GM12872 (cell line): ENCODE data around the gene ST6GALNAC3.
A peak's percentile ranks its signal among the peaks of the same experiment; 100 is the strongest.

Source experiments
- TF ChIP-seq, protein P1 (sequence below): IDR thresholded peaks from 3 replicates; pipeline ENCODE4 v1.5.1; 2011; ENCODE audit warnings: low read depth, mild to moderate bottlenecking, low read length, moderate library complexity; ENCODE audit not compliant: insufficient read depth

Gene ST6GALNAC3

GRCh38 chr1:76330991-76331603 is 256.6 kb downstream of the ST6GALNAC3 start:
- TF ChIP-seq, protein P1, sequence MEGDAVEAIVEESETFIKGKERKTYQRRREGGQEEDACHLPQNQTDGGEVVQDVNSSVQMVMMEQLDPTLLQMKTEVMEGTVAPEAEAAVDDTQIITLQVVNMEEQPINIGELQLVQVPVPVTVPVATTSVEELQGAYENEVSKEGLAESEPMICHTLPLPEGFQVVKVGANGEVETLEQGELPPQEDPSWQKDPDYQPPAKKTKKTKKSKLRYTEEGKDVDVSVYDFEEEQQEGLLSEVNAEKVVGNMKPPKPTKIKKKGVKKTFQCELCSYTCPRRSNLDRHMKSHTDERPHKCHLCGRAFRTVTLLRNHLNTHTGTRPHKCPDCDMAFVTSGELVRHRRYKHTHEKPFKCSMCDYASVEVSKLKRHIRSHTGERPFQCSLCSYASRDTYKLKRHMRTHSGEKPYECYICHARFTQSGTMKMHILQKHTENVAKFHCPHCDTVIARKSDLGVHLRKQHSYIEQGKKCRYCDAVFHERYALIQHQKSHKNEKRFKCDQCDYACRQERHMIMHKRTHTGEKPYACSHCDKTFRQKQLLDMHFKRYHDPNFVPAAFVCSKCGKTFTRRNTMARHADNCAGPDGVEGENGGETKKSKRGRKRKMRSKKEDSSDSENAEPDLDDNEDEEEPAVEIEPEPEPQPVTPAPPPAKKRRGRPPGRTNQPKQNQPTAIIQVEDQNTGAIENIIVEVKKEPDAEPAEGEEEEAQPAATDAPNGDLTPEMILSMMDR = peak; percentile 85

DNA sequence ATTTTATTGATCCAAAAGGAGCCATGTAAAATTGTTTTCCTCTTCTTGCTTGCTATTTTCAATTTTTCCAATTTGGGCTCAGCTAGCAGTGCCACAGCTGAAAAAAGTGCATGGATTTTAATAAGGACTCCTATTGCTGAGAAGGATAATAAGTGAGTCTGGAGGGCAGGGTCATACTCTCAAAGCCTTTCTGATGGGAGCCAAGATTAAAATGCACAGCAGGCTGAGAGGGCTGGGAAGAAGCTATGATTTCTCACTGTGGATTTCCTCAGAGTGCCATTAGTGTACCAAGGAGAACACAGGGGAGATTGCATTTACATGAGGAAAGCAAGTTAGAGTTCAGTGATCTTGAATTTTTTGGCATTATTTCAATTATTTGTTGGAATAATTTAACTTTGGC is 261.3 kb downstream of the ST6GALNAC3 start:
- TF ChIP-seq, protein P1 = no peak

DNA sequence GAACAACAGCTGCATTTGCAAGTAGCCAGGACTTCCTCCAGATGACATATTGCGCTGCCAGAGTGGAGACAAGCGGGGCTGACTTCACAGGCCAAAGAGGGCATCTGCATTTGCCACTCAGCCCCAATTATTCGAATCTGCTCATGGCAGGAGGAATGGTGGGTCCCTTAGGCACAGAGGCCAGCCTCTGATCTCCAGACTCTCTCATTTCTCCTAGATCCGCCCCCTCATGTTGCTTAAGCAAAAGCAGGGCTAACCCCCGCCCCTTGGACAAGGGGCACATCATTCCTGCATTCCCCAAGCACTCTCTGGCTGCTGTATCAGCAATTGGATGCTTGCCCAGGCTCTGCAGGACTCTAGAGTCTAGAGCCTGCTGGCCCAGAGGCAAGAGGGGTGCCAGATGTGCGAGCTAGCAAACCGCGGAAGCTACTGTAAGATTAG is 262.4 kb downstream of the ST6GALNAC3 start:
- TF ChIP-seq, protein P1 = no peak

DNA sequence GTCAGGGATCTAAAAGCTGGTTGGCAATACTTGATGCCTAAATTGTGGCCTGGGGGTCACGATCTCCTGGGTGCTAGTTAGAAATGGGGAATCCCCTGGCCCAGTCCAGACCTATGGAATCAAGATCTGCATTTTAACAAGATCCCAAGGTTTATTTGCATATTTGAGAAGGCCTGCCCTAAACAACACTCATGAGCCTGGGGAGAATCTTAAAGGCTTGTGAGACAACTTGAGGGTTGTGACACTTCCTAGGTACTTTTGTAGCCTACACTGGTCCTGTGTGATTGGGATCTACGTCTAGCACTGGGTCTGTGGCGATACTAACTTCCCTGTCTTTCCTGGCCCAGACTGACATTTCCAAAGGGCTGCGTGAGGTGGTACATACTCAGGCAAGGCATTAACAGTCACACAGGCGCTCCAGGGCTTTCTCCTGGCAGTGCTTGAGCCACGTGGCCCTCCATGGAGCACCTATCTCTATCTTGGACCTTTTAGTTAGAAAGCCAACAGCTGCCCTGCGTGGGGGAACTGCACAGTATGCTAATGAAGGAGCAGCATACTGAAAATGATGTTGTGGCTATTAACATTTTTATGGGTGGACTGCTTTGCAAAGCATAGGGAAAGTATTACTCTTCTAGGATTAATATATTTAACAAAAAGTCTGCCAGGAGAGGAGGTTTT is 263.1 kb downstream of the ST6GALNAC3 start:
- TF ChIP-seq, protein P1 = no peak

DNA sequence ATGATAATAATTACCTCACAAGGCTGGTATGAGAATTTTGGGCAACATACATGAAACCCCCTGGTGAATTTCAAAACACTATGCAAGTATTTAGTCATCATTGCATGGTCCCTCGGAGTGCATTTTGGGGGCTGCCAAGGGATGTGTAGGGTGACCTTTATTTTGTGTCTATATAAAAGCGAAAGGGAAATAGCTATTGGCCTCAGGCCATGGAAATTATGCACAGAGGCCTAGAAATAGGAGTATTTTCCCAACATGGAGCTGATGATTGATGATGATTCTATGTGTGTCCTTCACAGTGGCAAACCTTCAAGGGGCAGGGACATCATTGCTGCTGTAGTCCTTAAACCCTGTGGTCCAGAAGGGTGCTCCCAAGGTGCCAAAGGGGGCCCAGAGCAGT is 265.5 kb downstream of the ST6GALNAC3 start:
- TF ChIP-seq, protein P1 = no peak

- TF ChIP-seq, protein P1 = no peak
Measured at GRCh38 chr1:76343356-76343755, 268.8 kb downstream of the ST6GALNAC3 start.

DNA sequence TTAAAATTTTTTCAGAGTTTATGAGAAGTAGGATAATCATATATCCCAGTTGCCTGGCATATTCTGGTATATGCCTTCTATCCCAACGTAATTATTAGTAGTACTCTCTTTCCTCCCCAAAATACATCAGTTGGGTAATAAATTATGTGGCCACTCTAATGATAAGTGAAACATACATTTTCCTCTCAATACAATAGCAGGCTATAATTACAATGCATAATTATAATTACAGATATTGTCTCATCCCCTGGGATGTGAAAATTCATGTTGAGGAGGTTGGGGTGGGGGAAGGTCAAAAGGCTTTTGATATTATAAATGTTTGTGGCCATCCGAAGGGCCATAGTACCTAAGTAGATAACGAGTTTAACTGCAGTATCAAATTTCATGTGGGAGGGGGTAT is 277.1 kb downstream of the ST6GALNAC3 start:
- TF ChIP-seq, protein P1 = no peak
